ENCODE results near the gene CDK10. TPM values are rescaled to one million over a fixed set of nuclear protein-coding genes. Genes with fewer than 3 reads are reported as not detected.
A peak's percentile ranks its signal among the peaks of the same experiment; 100 is the strongest.

The CDK10 gene
- total RNA-seq, 1 experiment from 2014 or later = 76.6 TPM

DNA sequence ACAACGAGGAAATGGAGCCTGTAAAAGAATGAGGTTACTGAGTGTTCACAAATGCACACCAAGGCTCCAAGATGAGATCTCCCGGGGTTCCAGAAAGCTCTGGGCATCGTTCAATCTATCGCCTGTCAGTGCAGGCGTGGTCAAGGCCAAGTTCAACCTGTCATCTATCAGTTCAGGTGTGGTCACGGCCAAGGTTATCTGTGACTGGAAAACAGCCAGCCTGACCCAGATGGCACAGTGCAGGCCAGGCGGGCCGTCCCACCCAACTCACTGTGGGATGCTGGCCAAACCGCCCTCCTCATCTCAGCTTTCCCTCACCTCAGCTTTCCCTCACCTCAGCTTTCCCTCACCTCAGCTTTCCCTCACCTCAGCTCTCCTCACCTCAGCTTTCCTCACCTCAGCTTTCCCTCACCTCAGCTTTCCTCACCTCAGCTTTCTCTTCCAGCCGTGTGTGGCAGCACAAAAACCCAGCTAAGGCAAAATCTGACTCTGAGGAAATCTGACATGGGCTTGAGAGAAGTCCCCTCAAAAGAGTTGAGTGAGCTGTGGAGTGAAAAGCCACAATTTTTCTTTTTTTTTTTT, 31.3 kb upstream of the CDK10 start:
- Histone ChIP-seq H3K4me3 (no peak overlapping the region), H3K4me2 (no peak overlapping the region), H3K79me2 (ENCODE audit: low read depth) (peaks cover 69% of the 10 kb centered on the region), H2AFZ (no peak overlapping the region), H3K27ac (no peak overlapping the region), H3K27me3 (ENCODE audit: insufficient read depth, low read depth) (no peaks in the 10 kb centered on the region), H4K20me1 (ENCODE audit: insufficient read depth) (peaks cover 19% of the 10 kb centered on the region), H3F3A (ENCODE audit: insufficient read depth, low read depth) (peaks cover 9% of the 10 kb centered on the region; the same call in 1 of the 2 replicates), H3K9me3 (ENCODE audit: insufficient read depth, low read depth) (no peaks in the 10 kb centered on the region), H3K36me3 (ENCODE audit: low read depth) (0 out of 2 replicates have a peak, but pooled peaks cover 5% of the 10 kb centered on the region), H3K4me1 (replicated peaks; ENCODE audit: insufficient read depth) (peaks cover 18% of the 10 kb centered on the region), H3K9me2 (ENCODE audit: insufficient read depth) (no peaks in the 10 kb centered on the region)
- POLR2A ChIA-PET (ENCODE audit: unreplicated experiment) = no interaction called here
- CTCF ChIA-PET = no interaction called here
- TF ChIP-seq EZH2 (IDR thresholded peaks at IDR 0.05; ENCODE audit: low read depth) = no peak
- TF ChIP-seq, protein P1, sequence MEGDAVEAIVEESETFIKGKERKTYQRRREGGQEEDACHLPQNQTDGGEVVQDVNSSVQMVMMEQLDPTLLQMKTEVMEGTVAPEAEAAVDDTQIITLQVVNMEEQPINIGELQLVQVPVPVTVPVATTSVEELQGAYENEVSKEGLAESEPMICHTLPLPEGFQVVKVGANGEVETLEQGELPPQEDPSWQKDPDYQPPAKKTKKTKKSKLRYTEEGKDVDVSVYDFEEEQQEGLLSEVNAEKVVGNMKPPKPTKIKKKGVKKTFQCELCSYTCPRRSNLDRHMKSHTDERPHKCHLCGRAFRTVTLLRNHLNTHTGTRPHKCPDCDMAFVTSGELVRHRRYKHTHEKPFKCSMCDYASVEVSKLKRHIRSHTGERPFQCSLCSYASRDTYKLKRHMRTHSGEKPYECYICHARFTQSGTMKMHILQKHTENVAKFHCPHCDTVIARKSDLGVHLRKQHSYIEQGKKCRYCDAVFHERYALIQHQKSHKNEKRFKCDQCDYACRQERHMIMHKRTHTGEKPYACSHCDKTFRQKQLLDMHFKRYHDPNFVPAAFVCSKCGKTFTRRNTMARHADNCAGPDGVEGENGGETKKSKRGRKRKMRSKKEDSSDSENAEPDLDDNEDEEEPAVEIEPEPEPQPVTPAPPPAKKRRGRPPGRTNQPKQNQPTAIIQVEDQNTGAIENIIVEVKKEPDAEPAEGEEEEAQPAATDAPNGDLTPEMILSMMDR (conservative IDR thresholded peaks at IDR 0.05) = no peak
- intact Hi-C loops (cut with micrococcal nuclease; ENCODE audit: unreplicated experiment) = no loop called here
- no peak for DNase-seq
- no TSS peak for BruUV-seq (replicated peaks)

DNA sequence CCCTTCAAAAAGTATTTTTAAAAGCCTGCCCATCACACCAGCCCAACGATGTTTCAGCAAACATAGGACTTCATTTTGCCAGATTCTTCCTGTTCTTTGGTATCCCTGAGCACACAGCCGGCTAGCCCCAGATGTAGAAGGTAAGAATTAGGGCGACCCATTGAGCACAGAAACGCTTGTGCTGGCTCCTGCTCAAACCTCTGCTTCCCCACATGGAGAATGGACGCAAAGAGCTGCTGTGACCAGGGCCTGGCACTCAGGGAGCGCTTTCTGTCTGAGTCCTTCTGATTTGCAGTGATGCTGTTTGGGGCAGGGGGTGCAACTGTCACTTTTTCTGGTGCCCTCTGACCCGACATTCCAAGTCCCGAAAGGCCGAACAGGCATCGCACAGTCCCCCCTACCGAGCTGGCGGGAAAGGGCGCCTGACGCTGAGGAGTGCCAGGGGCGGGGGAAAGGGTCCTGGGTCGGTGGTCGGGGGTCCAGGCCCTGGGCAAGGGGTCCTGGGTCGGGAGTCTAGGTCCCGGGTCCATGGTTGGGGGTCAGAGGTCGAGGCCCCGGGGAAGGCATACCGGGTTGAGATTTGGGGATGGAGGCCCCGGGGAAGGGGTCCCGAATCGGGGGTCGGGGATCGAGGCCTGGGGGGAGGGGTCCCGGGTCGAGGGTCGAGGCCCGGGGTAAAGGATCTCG, 29.9 kb upstream of the CDK10 start:
- TF ChIP-seq, protein P1 (conservative IDR thresholded peaks at IDR 0.05) = no peak
- no peak for TF ChIP-seq EZH2 (IDR thresholded peaks at IDR 0.05; ENCODE audit: low read depth)
- H3K36me3 ChIP-seq (ENCODE audit: low read depth) = 0 out of 2 replicates have a peak, but pooled peaks cover 5% of the 10 kb centered on the region
- CTCF ChIA-PET = interaction anchor here (0.6 to 0.7 kb wide), 2 partner anchors 42 to 253 kb away, joined by 12 to 16 read pairs; no protein-coding TSS in a partner anchor
- no peak overlapping the region for H2AFZ ChIP-seq
- no peaks in the 10 kb centered on the region for H3K27me3 ChIP-seq (ENCODE audit: insufficient read depth, low read depth)
- peaks cover 18% of the 10 kb centered on the region for H3K4me1 ChIP-seq (replicated peaks; ENCODE audit: insufficient read depth)
- no peak for DNase-seq
- H3F3A ChIP-seq (ENCODE audit: insufficient read depth, low read depth) = peaks cover 9% of the 10 kb centered on the region; the same call in 1 of the 2 replicates
- intact Hi-C loops (cut with micrococcal nuclease; ENCODE audit: unreplicated experiment) = no loop called here
- BruUV-seq (replicated peaks) = TSS peak; percentile 50
- H3K9me3 ChIP-seq (ENCODE audit: insufficient read depth, low read depth) = no peaks in the 10 kb centered on the region
- peaks cover 69% of the 10 kb centered on the region for H3K79me2 ChIP-seq (ENCODE audit: low read depth)
- POLR2A ChIA-PET (ENCODE audit: unreplicated experiment) = no interaction called here
- H3K27ac ChIP-seq = no peak overlapping the region
- peaks cover 14% of the 10 kb centered on the region for H4K20me1 ChIP-seq (ENCODE audit: insufficient read depth)
- H3K4me2 ChIP-seq = peak overlapping the region; percentile 81
- H3K9me2 ChIP-seq (ENCODE audit: insufficient read depth) = no peaks in the 10 kb centered on the region
- H3K4me3 ChIP-seq = peak overlapping the region; percentile 93

GRCh38 chr16:89657442-89658220, 28.9 kb upstream of the CDK10 start, which contains the start of the genes CHMP1A and SPATA33:
Gene CHMP1A (minus strand): TSS chr16:89657708. CDS start chr16:89657588, 120 bp downstream.
Gene SPATA33 (plus strand): TSS chr16:89657836. CDS start chr16:89657912, 76 bp downstream.
- Histone ChIP-seq H3K79me2 (ENCODE audit: low read depth) (peaks cover 64% of the 10 kb centered on the region), H3K27me3 (ENCODE audit: insufficient read depth, low read depth) (no peaks in the 10 kb centered on the region), H2AFZ (peak within 1 kb of the TSS; percentile 95), H3K4me2 (peak within 1 kb of the TSS; percentile 81), H3F3A (ENCODE audit: insufficient read depth, low read depth) (peaks cover 9% of the 10 kb centered on the region; the same call in 1 of the 2 replicates), H3K4me3 (peak within 1 kb of the TSS; percentile 93), H4K20me1 (ENCODE audit: insufficient read depth) (peaks cover 14% of the 10 kb centered on the region), H3K9me3 (ENCODE audit: insufficient read depth, low read depth) (no peaks in the 10 kb centered on the region), H3K4me1 (replicated peaks; ENCODE audit: insufficient read depth) (peaks cover 18% of the 10 kb centered on the region), H3K9me2 (ENCODE audit: insufficient read depth) (no peaks in the 10 kb centered on the region), H3K27ac (no peak within 1 kb of the TSS), H3K36me3 (ENCODE audit: low read depth) (0 out of 2 replicates have a peak, but pooled peaks cover 12% of the 10 kb centered on the region)
- POLR2A ChIA-PET (ENCODE audit: unreplicated experiment) = interaction anchor here (0.5 to 0.6 kb wide), 2 partner anchors 52 to 62 kb away, joined by 3 to 10 read pairs; no protein-coding TSS in a partner anchor
- intact Hi-C loops (cut with micrococcal nuclease; ENCODE audit: unreplicated experiment) = no loop called here
- BruUV-seq (replicated peaks) = no TSS peak
- TF ChIP-seq EZH2 (IDR thresholded peaks at IDR 0.05; ENCODE audit: low read depth) = no peak
- TF ChIP-seq, protein P1 (conservative IDR thresholded peaks at IDR 0.05) = no peak
- CTCF ChIA-PET = interaction anchor here (0.6 to 0.7 kb wide), 3 partner anchors 8 to 57 kb away, joined by 3 to 12 read pairs (median 12); no protein-coding TSS in a partner anchor
- DNase-seq = peak; percentile 66 to 95

Data from PC-9 (cell line).